Measurements from ENCODE around the gene DNASE1. TPM values are rescaled to one million over a fixed set of nuclear protein-coding genes. Genes with fewer than 3 reads are reported as not detected.

The DNASE1 gene
- total and polyA plus RNA-seq, 9 of the 15 experiments (the other 6 are each of a cell fraction or from before 2014, with no cell fraction given): 0.53 to 10.1 (median 5.9) TPM

DNA sequence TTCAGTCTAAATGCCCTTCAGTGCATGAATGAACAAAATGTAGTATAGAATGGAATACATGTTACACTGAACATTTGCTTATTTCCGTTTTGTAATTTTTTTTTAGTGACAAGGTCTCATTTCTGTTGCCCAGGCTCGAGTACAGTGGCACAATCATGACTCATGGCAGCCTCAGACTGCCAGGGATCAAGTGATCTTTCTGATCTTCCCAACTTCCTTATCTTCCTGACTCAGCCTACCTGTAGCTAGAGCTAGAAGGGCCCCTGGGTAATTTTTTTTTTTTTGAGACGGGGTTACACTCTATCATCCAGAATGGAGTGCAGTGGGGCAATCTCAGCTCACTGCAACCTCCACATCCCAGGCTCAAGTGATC lies 35.7 kb upstream of the DNASE1 start (continued):
- TF ChIP-seq ZNF699 (CRISPR knock-in tag; IDR thresholded peaks at IDR 0.05; ENCODE audit: insufficient replicate concordance) (no peak), ZNF830 (CRISPR knock-in tag; IDR thresholded peaks at IDR 0.05) (no peak), SMARCA5 (IDR thresholded peaks at IDR 0.05) (no peak), HNRNPL (IDR thresholded peaks at IDR 0.05; ENCODE audit: low read depth, low read length) (no peak), ATF3 (IDR thresholded peaks at IDR 0.05) (peak; percentile 40; the same call in 1 of the 2 replicates), ATF3 (CRISPR knock-in tag; conservative IDR thresholded peaks at IDR 0.05) (no peak), FOSL1 (tag; conservative IDR thresholded peaks at IDR 0.05) (peak; percentile 75), PTRF (tag; IDR thresholded peaks at IDR 0.05) (no peak), ZEB2 (IDR thresholded peaks at IDR 0.05) (peak; percentile 56; the same call in 1 of the 2 replicates), NONO (IDR thresholded peaks at IDR 0.05; ENCODE audit: low read depth in 2 of 2, low read length in 1 of 2) (no peak), ILK (tag; IDR thresholded peaks at IDR 0.05; ENCODE audit: borderline replicate concordance, low read depth) (no peak), MYNN (IDR thresholded peaks at IDR 0.05) (no peak), MYNN (CRISPR knock-in tag; IDR thresholded peaks at IDR 0.05) (no peak), SRSF3 (IDR thresholded peaks at IDR 0.05; ENCODE audit: insufficient read depth, low read length) (no peak), IFI16 (CRISPR knock-in tag; IDR thresholded peaks at IDR 0.05) (no peak), THRA (IDR thresholded peaks at IDR 0.05) (no peak), ZC3H11A (IDR thresholded peaks at IDR 0.05; ENCODE audit: low read depth, low read length) (no peak), GABPB1 (CRISPR knock-in tag; IDR thresholded peaks at IDR 0.05) (no peak), HMG20A (CRISPR knock-in tag; conservative IDR thresholded peaks at IDR 0.05) (no peak), KDM1A (IDR thresholded peaks at IDR 0.05) (0 out of 4 replicates have a peak, but pooled peaks of 1 of the 2 experiments have one; percentile 29), NFE2 (IDR thresholded peaks at IDR 0.05; ENCODE audit: low read depth) (0 out of 2 replicates have a peak, but pooled peaks have one; percentile 16), THAP12 (CRISPR knock-in tag; IDR thresholded peaks at IDR 0.05) (no peak), RFX7 (CRISPR knock-in tag; IDR thresholded peaks at IDR 0.05) (no peak)
- TF ChIP-seq, protein P1, sequence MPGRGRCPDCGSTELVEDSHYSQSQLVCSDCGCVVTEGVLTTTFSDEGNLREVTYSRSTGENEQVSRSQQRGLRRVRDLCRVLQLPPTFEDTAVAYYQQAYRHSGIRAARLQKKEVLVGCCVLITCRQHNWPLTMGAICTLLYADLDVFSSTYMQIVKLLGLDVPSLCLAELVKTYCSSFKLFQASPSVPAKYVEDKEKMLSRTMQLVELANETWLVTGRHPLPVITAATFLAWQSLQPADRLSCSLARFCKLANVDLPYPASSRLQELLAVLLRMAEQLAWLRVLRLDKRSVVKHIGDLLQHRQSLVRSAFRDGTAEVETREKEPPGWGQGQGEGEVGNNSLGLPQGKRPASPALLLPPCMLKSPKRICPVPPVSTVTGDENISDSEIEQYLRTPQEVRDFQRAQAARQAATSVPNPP (IDR thresholded peaks at IDR 0.05; ENCODE audit: borderline replicate concordance, insufficient read depth, insufficient read length): no peak
- TF ChIP-seq, protein P2, sequence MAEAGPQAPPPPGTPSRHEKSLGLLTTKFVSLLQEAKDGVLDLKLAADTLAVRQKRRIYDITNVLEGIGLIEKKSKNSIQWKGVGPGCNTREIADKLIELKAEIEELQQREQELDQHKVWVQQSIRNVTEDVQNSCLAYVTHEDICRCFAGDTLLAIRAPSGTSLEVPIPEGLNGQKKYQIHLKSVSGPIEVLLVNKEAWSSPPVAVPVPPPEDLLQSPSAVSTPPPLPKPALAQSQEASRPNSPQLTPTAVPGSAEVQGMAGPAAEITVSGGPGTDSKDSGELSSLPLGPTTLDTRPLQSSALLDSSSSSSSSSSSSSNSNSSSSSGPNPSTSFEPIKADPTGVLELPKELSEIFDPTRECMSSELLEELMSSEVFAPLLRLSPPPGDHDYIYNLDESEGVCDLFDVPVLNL (CRISPR knock-in tag; IDR thresholded peaks at IDR 0.05; ENCODE audit: low read depth): no peak
